ENCODE results near the gene SORCS1.

DNA sequence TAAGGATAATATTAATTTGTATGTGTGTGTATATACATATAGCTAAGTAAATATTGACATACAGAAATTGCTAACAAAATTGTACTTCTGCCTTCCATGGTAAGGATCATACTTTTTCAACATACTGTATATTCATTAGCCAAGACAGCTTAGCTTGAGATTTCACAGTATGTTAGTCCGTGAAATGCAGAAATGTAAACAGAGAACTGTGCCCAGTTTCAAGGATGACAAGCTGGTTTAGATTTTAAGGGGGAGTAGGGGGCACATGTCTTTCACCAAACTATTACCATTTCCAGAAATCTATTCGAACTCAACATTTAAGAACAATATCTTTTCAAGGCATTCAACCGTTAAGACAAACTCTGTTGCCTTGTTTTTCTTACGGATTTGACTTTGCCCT, 182.2 kb downstream of the SORCS1 start:
- TF ChIP-seq, protein P1, sequence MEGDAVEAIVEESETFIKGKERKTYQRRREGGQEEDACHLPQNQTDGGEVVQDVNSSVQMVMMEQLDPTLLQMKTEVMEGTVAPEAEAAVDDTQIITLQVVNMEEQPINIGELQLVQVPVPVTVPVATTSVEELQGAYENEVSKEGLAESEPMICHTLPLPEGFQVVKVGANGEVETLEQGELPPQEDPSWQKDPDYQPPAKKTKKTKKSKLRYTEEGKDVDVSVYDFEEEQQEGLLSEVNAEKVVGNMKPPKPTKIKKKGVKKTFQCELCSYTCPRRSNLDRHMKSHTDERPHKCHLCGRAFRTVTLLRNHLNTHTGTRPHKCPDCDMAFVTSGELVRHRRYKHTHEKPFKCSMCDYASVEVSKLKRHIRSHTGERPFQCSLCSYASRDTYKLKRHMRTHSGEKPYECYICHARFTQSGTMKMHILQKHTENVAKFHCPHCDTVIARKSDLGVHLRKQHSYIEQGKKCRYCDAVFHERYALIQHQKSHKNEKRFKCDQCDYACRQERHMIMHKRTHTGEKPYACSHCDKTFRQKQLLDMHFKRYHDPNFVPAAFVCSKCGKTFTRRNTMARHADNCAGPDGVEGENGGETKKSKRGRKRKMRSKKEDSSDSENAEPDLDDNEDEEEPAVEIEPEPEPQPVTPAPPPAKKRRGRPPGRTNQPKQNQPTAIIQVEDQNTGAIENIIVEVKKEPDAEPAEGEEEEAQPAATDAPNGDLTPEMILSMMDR (IDR thresholded peaks at IDR 0.05): no peak
- TF ChIP-seq POLR2A (IDR thresholded peaks at IDR 0.05): no peak
